NT2/D1 (cell line): Measurements from ENCODE around the gene LRSAM1.

Experiments used
- DNase-seq: peaks from one replicate; pipeline ENCODE4 v3.0.0-alpha.2; 2011; ENCODE audit warnings: low read depth, low spot score
- H3K27me3 ChIP-seq: 2 replicates; pipeline ENCODE4 v1.6.0; 2011; ENCODE audit warnings: mild to moderate bottlenecking; ENCODE audit not compliant: insufficient read length, insufficient read depth
- H3K36me3 ChIP-seq: 2 replicates; pipeline ENCODE4 v1.6.1; 2011; ENCODE audit warnings: mild to moderate bottlenecking, low read length, mixed read lengths; ENCODE audit not compliant: insufficient read depth, insufficient read length
- H3K4me1 ChIP-seq: 2 replicates; pipeline ENCODE4 v1.5.1; 2011; ENCODE audit not compliant: insufficient read depth, insufficient read length
- H3K4me3 ChIP-seq: 2 replicates; pipeline ENCODE4 v1.5.1; 2011; ENCODE audit warnings: low read depth; ENCODE audit not compliant: insufficient read length
- H3K9ac ChIP-seq: 2 replicates; pipeline ENCODE4 v1.6.0; 2011; ENCODE audit warnings: low read depth; ENCODE audit not compliant: insufficient read length
- H3K9me3 ChIP-seq: 2 replicates; pipeline ENCODE4 v1.5.1; 2011; ENCODE audit warnings: mild to moderate bottlenecking, low read length; ENCODE audit not compliant: insufficient read depth
- SUZ12 ChIP-seq: IDR thresholded peaks from 2 replicates; pipeline ENCODE4 v1.6.1; 2011; ENCODE audit not compliant: insufficient read length, insufficient read depth; ENCODE audit errors: extremely low read depth
- YY1 ChIP-seq: IDR thresholded peaks from 2 replicates; pipeline ENCODE4 v1.6.1; 2011; ENCODE audit not compliant: insufficient read length, insufficient read depth
- ZNF274 ChIP-seq: IDR thresholded peaks from 2 replicates; pipeline ENCODE4 v1.6.1; 2011; ENCODE audit warnings: mild to moderate bottlenecking, low read depth, low read length

Gene LRSAM1

GRCh38 chr9:127500862-127501261 lies 49.6 kb downstream of the LRSAM1 start:
- peaks cover 73% of the 10 kb centered on the region for H3K36me3 ChIP-seq

GRCh38 chr9:127501821-127502343 lies 50.6 kb downstream of the LRSAM1 start:
- DNase-seq = no peak
- Histone ChIP-seq H3K4me1 (peaks cover 15% of the 10 kb centered on the region), H3K27me3 (no peaks in the 10 kb centered on the region), H3K9ac (no peak overlapping the region), H3K36me3 (peaks cover 72% of the 10 kb centered on the region), H3K9me3 (no peaks in the 10 kb centered on the region), H3K4me3 (no peak overlapping the region)
- no peak for TF ChIP-seq SUZ12
- no peak for TF ChIP-seq ZNF274
- no peak for TF ChIP-seq YY1

More at GRCh38 chr9:127500862-127501261, 49.6 kb downstream of the LRSAM1 start:
- peak overlapping the region; percentile 24 for H3K9ac ChIP-seq
- H3K4me1 ChIP-seq = peaks cover 12% of the 10 kb centered on the region
- DNase-seq = no peak
- TF ChIP-seq ZNF274 (no peak), YY1 (no peak), SUZ12 (no peak)
- no peaks in the 10 kb centered on the region for H3K9me3 ChIP-seq
- no peak overlapping the region for H3K4me3 ChIP-seq
- no peaks in the 10 kb centered on the region for H3K27me3 ChIP-seq

- H3K27me3 ChIP-seq = no peaks in the 10 kb centered on the region
- no peaks in the 10 kb centered on the region for H3K9me3 ChIP-seq
- H3K4me3 ChIP-seq = no peak overlapping the region
- H3K9ac ChIP-seq = peak overlapping the region; percentile 32
- TF ChIP-seq SUZ12 (no peak), ZNF274 (no peak), YY1 (no peak)
- peaks cover 15% of the 10 kb centered on the region for H3K4me1 ChIP-seq
- H3K36me3 ChIP-seq = peaks cover 72% of the 10 kb centered on the region
- DNase-seq = no peak
Observed at GRCh38 chr9:127502706-127503378, 51.5 kb downstream of the LRSAM1 start.

- Histone ChIP-seq H3K9ac (peak overlapping the region; percentile 32), H3K36me3 (peaks cover 72% of the 10 kb centered on the region), H3K9me3 (no peaks in the 10 kb centered on the region), H3K27me3 (no peaks in the 10 kb centered on the region), H3K4me1 (peaks cover 15% of the 10 kb centered on the region), H3K4me3 (no peak overlapping the region)
- no peak for DNase-seq
- TF ChIP-seq ZNF274 (no peak), SUZ12 (no peak), YY1 (no peak)
Observed at GRCh38 chr9:127503379-127503921, 52.1 kb downstream of the LRSAM1 start.

- Histone ChIP-seq H3K9ac (no peak overlapping the region), H3K9me3 (no peaks in the 10 kb centered on the region), H3K4me3 (no peak overlapping the region), H3K27me3 (no peaks in the 10 kb centered on the region), H3K4me1 (peaks cover 15% of the 10 kb centered on the region), H3K36me3 (peaks cover 79% of the 10 kb centered on the region)
- TF ChIP-seq ZNF274 (no peak), YY1 (no peak), SUZ12 (no peak)
- DNase-seq = peak; percentile 90
Observed at GRCh38 chr9:127503947-127504886, 52.9 kb downstream of the LRSAM1 start.

- no peaks in the 10 kb centered on the region for H3K9me3 ChIP-seq
- no peak for TF ChIP-seq SUZ12
- no peak for TF ChIP-seq YY1
- TF ChIP-seq ZNF274 = no peak
- H3K4me1 ChIP-seq = peaks cover 15% of the 10 kb centered on the region
- H3K27me3 ChIP-seq = no peaks in the 10 kb centered on the region
- DNase-seq = no peak
- no peak overlapping the region for H3K9ac ChIP-seq
- H3K4me3 ChIP-seq = no peak overlapping the region
- peaks cover 85% of the 10 kb centered on the region for H3K36me3 ChIP-seq
Observed at GRCh38 chr9:127504887-127505251, 53.6 kb downstream of the LRSAM1 start.
